ENCODE measurements around the gene EBF3. TPM values are rescaled to one million over a fixed set of nuclear protein-coding genes. Genes with fewer than 3 reads are reported as not detected.

EBF3 gene
- total RNA-seq, 5 donors from 2014 or later (not counting 1 experiment from before 2014, with no cell fraction given), result not detected

GRCh38 chr10:129909531-129910256 is 54.4 kb downstream of the EBF3 start:
- Histone ChIP-seq H3K4me3 (ENCODE audit: control insufficient read depth in 1 of 2, extremely low read depth in 1 of 2, low read length in 1 of 2) (no peak overlapping the region), H3K27me3 (replicated peaks in 1 of 2; ENCODE audit: control insufficient read depth in 2 of 2, extremely low read depth in 1 of 2, insufficient read depth in 2 of 2, low read length in 1 of 2) (peaks cover 0 to 5% of the 10 kb centered on the region in 2 experiments), H3K4me1 (ENCODE audit: control insufficient read depth in 1 of 2, extremely low read depth in 1 of 2, insufficient read depth in 2 of 2, low read length in 2 of 2) (no peaks in the 10 kb centered on the region), H3K27ac (ENCODE audit: low read length) (no peak overlapping the region), H3K9me3 (no peaks in the 10 kb centered on the region), H3K36me3 (ENCODE audit: control insufficient read depth in 2 of 2, extremely low read depth in 1 of 2, insufficient read depth in 1 of 2, low read length in 1 of 2) (no peaks in the 10 kb centered on the region)
- DNase-seq, result no peak
- no peak overlapping the region for H3K4me3 Mint-ChIP-seq
- H3K36me3 Mint-ChIP-seq, result no peaks in the 10 kb centered on the region
- ChIA-PET CTCF (no interaction called here), POLR2A (no interaction called here)
- H3K27me3 Mint-ChIP-seq, result peaks cover 3 to 4% of the 10 kb centered on the region in 2 donors
- H3K9me3 Mint-ChIP-seq, result no peaks in the 10 kb centered on the region
- 89% methylated on average over 19 of the region's 28 CpGs for WGBS (ENCODE audit: insufficient coverage)
- H3K27ac Mint-ChIP-seq, result no peak overlapping the region
- ATAC-seq (replicated peaks in 1 of 4), result no peak
- no peaks in the 10 kb centered on the region for H3K4me1 Mint-ChIP-seq

DNA sequence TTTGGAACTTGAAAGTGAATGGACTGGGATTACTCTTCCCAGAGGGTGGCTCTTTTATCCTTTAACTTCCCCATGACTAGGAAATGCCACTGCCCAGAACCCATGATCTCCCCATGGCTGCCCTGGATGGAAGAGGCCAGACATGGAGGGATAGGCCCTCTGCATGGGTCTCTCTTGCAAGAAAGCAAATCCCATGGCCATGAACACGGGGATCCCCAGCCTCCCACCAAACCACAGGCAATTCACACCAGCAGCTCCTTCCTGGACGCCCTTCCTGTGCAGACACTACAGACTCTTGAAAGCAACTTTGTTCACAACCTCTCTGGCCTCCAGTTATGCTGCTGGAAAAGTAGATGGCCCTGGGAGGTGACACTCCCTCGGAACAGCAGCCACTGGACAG is 55.0 kb downstream of the EBF3 start:
- Histone ChIP-seq H3K4me3 (ENCODE audit: control insufficient read depth in 1 of 2, extremely low read depth in 1 of 2, low read length in 1 of 2) (no peak overlapping the region), H3K9me3 (no peaks in the 10 kb centered on the region), H3K27ac (ENCODE audit: low read length) (no peak overlapping the region), H3K27me3 (replicated peaks in 1 of 2; ENCODE audit: control insufficient read depth in 2 of 2, extremely low read depth in 1 of 2, insufficient read depth in 2 of 2, low read length in 1 of 2) (peaks cover 0 to 5% of the 10 kb centered on the region in 2 experiments), H3K4me1 (ENCODE audit: control insufficient read depth in 1 of 2, extremely low read depth in 1 of 2, insufficient read depth in 2 of 2, low read length in 2 of 2) (no peaks in the 10 kb centered on the region), H3K36me3 (ENCODE audit: control insufficient read depth in 2 of 2, extremely low read depth in 1 of 2, insufficient read depth in 1 of 2, low read length in 1 of 2) (no peaks in the 10 kb centered on the region)
- DNase-seq (no peak), ATAC-seq (replicated peaks in 1 of 4) (no peak)
- no peaks in the 10 kb centered on the region for H3K9me3 Mint-ChIP-seq
- H3K4me3 Mint-ChIP-seq, result no peak overlapping the region
- POLR2A ChIA-PET, result no interaction called here
- no peaks in the 10 kb centered on the region for H3K36me3 Mint-ChIP-seq
- CTCF ChIA-PET, result no interaction called here
- no peaks in the 10 kb centered on the region for H3K4me1 Mint-ChIP-seq
- 60% methylated on average over 3 of the region's 3 CpGs for WGBS (ENCODE audit: insufficient coverage)
- H3K27me3 Mint-ChIP-seq, result peaks cover 3 to 9% of the 10 kb centered on the region in 2 donors
- H3K27ac Mint-ChIP-seq, result no peak overlapping the region

DNA sequence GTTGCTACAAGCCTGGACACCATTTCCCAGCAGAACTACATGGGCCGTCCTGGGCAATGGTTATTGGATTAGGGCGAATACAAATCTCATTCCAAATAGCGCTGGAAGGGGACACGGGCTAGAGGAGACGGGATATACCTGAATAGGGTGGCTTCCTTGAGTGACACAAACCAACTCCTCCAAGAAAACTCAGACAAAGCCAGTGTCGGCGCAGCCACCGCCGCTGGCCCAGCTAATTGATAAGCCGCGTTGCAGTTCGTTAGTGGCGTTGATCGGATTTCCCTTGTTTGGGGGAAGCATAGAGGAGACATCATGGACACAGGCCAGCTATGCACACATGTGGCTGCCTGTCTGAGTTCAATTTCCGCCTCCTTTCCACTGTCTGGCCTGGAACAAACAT is 55.7 kb downstream of the EBF3 start:
- Mint-ChIP-seq H3K36me3 (no peaks in the 10 kb centered on the region), H3K4me3 (no peak overlapping the region), H3K27ac (no peak overlapping the region), H3K27me3 (peaks cover 3 to 12% of the 10 kb centered on the region in 2 donors), H3K9me3 (no peaks in the 10 kb centered on the region), H3K4me1 (no peaks in the 10 kb centered on the region)
- Histone ChIP-seq H3K4me3 (ENCODE audit: control insufficient read depth in 1 of 2, extremely low read depth in 1 of 2, low read length in 1 of 2) (no peak overlapping the region), H3K4me1 (ENCODE audit: control insufficient read depth in 1 of 2, extremely low read depth in 1 of 2, insufficient read depth in 2 of 2, low read length in 2 of 2) (no peaks in the 10 kb centered on the region), H3K9me3 (no peaks in the 10 kb centered on the region), H3K27ac (ENCODE audit: low read length) (no peak overlapping the region), H3K36me3 (ENCODE audit: control insufficient read depth in 2 of 2, extremely low read depth in 1 of 2, insufficient read depth in 1 of 2, low read length in 1 of 2) (no peaks in the 10 kb centered on the region), H3K27me3 (replicated peaks in 1 of 2; ENCODE audit: control insufficient read depth in 2 of 2, extremely low read depth in 1 of 2, insufficient read depth in 2 of 2, low read length in 1 of 2) (peaks cover 0 to 5% of the 10 kb centered on the region in 2 experiments)
- DNase-seq, result no peak
- ChIA-PET CTCF (no interaction called here), POLR2A (no interaction called here)
- WGBS (ENCODE audit: insufficient coverage), result 89% methylated on average over 10 of the region's 15 CpGs
- ATAC-seq (replicated peaks in 1 of 4), result no peak

DNA sequence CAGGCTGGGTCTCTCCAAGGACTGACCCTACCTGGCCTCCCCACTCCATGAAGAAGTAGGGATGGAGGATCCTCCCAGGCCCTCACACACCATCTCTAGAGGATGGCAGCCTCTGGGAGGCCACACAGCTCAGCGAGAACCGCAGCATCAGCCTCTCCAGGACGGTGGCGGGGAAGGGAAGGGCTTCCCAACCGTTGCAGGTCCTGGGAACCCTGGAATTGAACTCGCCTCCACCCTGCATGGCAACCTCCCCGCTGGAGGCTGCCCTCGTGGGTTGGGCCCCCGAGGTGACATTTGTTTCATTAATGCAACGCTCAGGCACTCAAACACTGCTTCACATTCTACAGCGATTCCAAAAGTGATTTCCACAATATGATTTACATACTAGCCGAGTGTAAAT is 58.5 kb downstream of the EBF3 start:
- Mint-ChIP-seq H3K36me3 (no peaks in the 10 kb centered on the region), H3K9me3 (no peaks in the 10 kb centered on the region), H3K27ac (no peak overlapping the region), H3K4me1 (no peaks in the 10 kb centered on the region), H3K27me3 (peaks cover 5 to 13% of the 10 kb centered on the region in 2 donors), H3K4me3 (no peak overlapping the region)
- DNase-seq (no peak), ATAC-seq (replicated peaks in 1 of 4) (no peak)
- no peak overlapping the region for H3K27ac ChIP-seq (ENCODE audit: low read length)
- ChIA-PET CTCF (no interaction called here), POLR2A (no interaction called here)
- no peaks in the 10 kb centered on the region for H3K9me3 ChIP-seq
- 86% methylated on average over 4 of the region's 12 CpGs for WGBS (ENCODE audit: insufficient coverage)
- peaks cover 0 to 2% of the 10 kb centered on the region in 2 experiments for H3K27me3 ChIP-seq (replicated peaks in 1 of 2; ENCODE audit: control insufficient read depth in 2 of 2, extremely low read depth in 1 of 2, insufficient read depth in 2 of 2, low read length in 1 of 2)
- no peaks in the 10 kb centered on the region for H3K36me3 ChIP-seq (ENCODE audit: control insufficient read depth in 2 of 2, extremely low read depth in 1 of 2, insufficient read depth in 1 of 2, low read length in 1 of 2)
- no peak overlapping the region for H3K4me3 ChIP-seq (ENCODE audit: control insufficient read depth in 1 of 2, extremely low read depth in 1 of 2, low read length in 1 of 2)
- H3K4me1 ChIP-seq (ENCODE audit: control insufficient read depth in 1 of 2, extremely low read depth in 1 of 2, insufficient read depth in 2 of 2, low read length in 2 of 2), result no peaks in the 10 kb centered on the region

DNA sequence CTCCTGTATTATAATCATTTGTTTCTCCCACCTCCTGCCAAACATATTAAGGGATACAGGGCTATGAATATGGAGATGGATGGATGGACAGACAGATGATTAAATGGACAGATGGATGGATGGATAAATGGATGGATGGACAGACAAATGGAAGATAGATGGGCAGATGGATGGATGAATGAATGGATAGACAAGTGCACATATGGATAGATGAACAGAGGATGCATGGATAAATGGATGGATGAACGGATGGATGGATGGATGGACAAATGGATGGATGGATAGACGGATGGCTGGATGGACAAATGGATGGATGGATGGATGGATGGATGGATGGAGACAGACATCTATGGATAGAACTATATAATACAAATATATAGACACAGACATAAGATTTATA is 59.8 kb downstream of the EBF3 start:
- H3K9me3 ChIP-seq, result no peaks in the 10 kb centered on the region
- no CpG with 5 or more reads among the region's 2 CpGs for WGBS (ENCODE audit: insufficient coverage)
- POLR2A ChIA-PET, result no interaction called here
- ATAC-seq (replicated peaks in 1 of 4) (no peak), DNase-seq (no peak)
- H3K27me3 ChIP-seq (replicated peaks in 1 of 2; ENCODE audit: control insufficient read depth in 2 of 2, extremely low read depth in 1 of 2, insufficient read depth in 2 of 2, low read length in 1 of 2), result peaks cover 0 to 2% of the 10 kb centered on the region in 2 experiments
- no peaks in the 10 kb centered on the region for H3K36me3 Mint-ChIP-seq
- no peak overlapping the region for H3K4me3 ChIP-seq (ENCODE audit: control insufficient read depth in 1 of 2, extremely low read depth in 1 of 2, low read length in 1 of 2)
- no peaks in the 10 kb centered on the region for H3K36me3 ChIP-seq (ENCODE audit: control insufficient read depth in 2 of 2, extremely low read depth in 1 of 2, insufficient read depth in 1 of 2, low read length in 1 of 2)
- no peak overlapping the region for H3K4me3 Mint-ChIP-seq
- no peaks in the 10 kb centered on the region for H3K4me1 Mint-ChIP-seq
- H3K4me1 ChIP-seq (ENCODE audit: control insufficient read depth in 1 of 2, extremely low read depth in 1 of 2, insufficient read depth in 2 of 2, low read length in 2 of 2), result no peaks in the 10 kb centered on the region
- no peak overlapping the region for H3K27ac Mint-ChIP-seq
- CTCF ChIA-PET, result no interaction called here
- peaks cover 10 to 19% of the 10 kb centered on the region in 2 donors for H3K27me3 Mint-ChIP-seq
- no peak overlapping the region for H3K27ac ChIP-seq (ENCODE audit: low read length)
- no peaks in the 10 kb centered on the region for H3K9me3 Mint-ChIP-seq

- H3K9me3 ChIP-seq, result no peaks in the 10 kb centered on the region
- Mint-ChIP-seq H3K4me3 (no peak overlapping the region), H3K9me3 (no peaks in the 10 kb centered on the region), H3K27ac (no peak overlapping the region), H3K4me1 (no peaks in the 10 kb centered on the region), H3K36me3 (no peaks in the 10 kb centered on the region), H3K27me3 (peaks cover 17 to 23% of the 10 kb centered on the region in 2 donors)
- CTCF ChIA-PET, result no interaction called here
- H3K4me3 ChIP-seq (ENCODE audit: control insufficient read depth in 1 of 2, extremely low read depth in 1 of 2, low read length in 1 of 2), result no peak overlapping the region
- H3K4me1 ChIP-seq (ENCODE audit: control insufficient read depth in 1 of 2, extremely low read depth in 1 of 2, insufficient read depth in 2 of 2, low read length in 2 of 2), result no peaks in the 10 kb centered on the region
- ATAC-seq (replicated peaks in 1 of 4) (no peak), DNase-seq (no peak)
- peaks cover 0 to 19% of the 10 kb centered on the region in 2 experiments for H3K27me3 ChIP-seq (replicated peaks in 1 of 2; ENCODE audit: control insufficient read depth in 2 of 2, extremely low read depth in 1 of 2, insufficient read depth in 2 of 2, low read length in 1 of 2)
- POLR2A ChIA-PET, result no interaction called here
- no peaks in the 10 kb centered on the region for H3K36me3 ChIP-seq (ENCODE audit: control insufficient read depth in 2 of 2, extremely low read depth in 1 of 2, insufficient read depth in 1 of 2, low read length in 1 of 2)
- 70% methylated on average over 2 of the region's 15 CpGs for WGBS (ENCODE audit: insufficient coverage)
- H3K27ac ChIP-seq (ENCODE audit: low read length), result no peak overlapping the region
Observed at GRCh38 chr10:129901389-129902006, 62.6 kb downstream of the EBF3 start.
